Smooth muscle cell (in vitro differentiated cells): ENCODE data around the gene TMEM106B. TPM values are rescaled to one million over a fixed set of nuclear protein-coding genes. Genes with fewer than 3 reads are reported as not detected.

ENCODE experiments used
- DNase-seq: peaks from one replicate; lab custom pipeline; 2025; ENCODE audit not compliant: unreplicated experiment; lab: John Stamatoyannopoulos, UW
- H2AFZ ChIP-seq: fragments of 200-600 bp; sonication (generic); 2 replicates; pipeline ENCODE4 v1.6.0; 2016; ENCODE audit warnings: antibody characterized with exemption, low read depth, mild to moderate bottlenecking
- H3F3A ChIP-seq: fragments of 200-600 bp; sonication (generic); 2 replicates; pipeline ENCODE4 v1.6.0; 2017; ENCODE audit warnings: antibody characterized with exemption, low read depth
- H3K27ac ChIP-seq: fragments of 200-600 bp; sonication (generic); 2 replicates; pipeline ENCODE4 v1.5.1; 2016; ENCODE audit warnings: low read depth, mild to moderate bottlenecking
- H3K27me3 ChIP-seq: fragments of 200-600 bp; sonication (generic); 2 replicates; pipeline ENCODE4 v1.6.1; 2016; ENCODE audit warnings: low read depth, mild to moderate bottlenecking
- H3K36me3 ChIP-seq: fragments of 200-600 bp; sonication (generic); 2 replicates; pipeline ENCODE4 v1.5.1; 2016; ENCODE audit warnings: low read depth
- H3K4me1 ChIP-seq: fragments of 200-600 bp; sonication (generic); 2 replicates; pipeline ENCODE4 v1.5.1; 2016; ENCODE audit warnings: low read depth
- H3K4me2 ChIP-seq: fragments of 200-600 bp; sonication (generic); 2 replicates; pipeline ENCODE4 v1.6.0; 2016; ENCODE audit warnings: mild to moderate bottlenecking
- H3K4me3 ChIP-seq: fragments of 200-600 bp; sonication (generic); 2 replicates; pipeline ENCODE4 v1.5.1; 2016; ENCODE audit warnings: mild to moderate bottlenecking
- H3K79me2 ChIP-seq: fragments of 200-600 bp; sonication (generic); 2 replicates; pipeline ENCODE4 v1.6.0; 2016; ENCODE audit warnings: low read depth, mild to moderate bottlenecking
- H3K9ac ChIP-seq: fragments of 200-600 bp; sonication (generic); 2 replicates; pipeline ENCODE4 v1.6.0; 2016; ENCODE audit warnings: low read depth
- H3K9me3 ChIP-seq: fragments of 200-600 bp; sonication (generic); replicated peaks from 2 replicates; pipeline ENCODE4 v1.5.1; 2016; ENCODE audit warnings: low read depth
- H4K20me1 ChIP-seq: fragments of 200-600 bp; sonication (generic); 2 replicates; pipeline ENCODE4 v1.6.0; 2016; ENCODE audit warnings: low read depth
- CTCF ChIP-seq: fragments of 200-600 bp; sonication (generic); IDR thresholded peaks from 2 replicates; pipeline ENCODE4 v1.5.1; 2017; ENCODE audit warnings: borderline replicate concordance, mild to moderate bottlenecking, antibody characterized with exemption; ENCODE audit not compliant: insufficient read depth, poor library complexity, severe bottlenecking
- WGBS: methylation state at CpG from one replicate; pipeline ENCODE4 v1.1.7; 2016; ENCODE audit warnings: low lambda C conversion rate; 5-methylcytosine and 5-hydroxymethylcytosine counted together
- polyA plus RNA-seq: library from polyadenylated mRNA; unstranded; fragments of >200 nt; fragmentation: Nextera tagmentation; extraction: Ambion mirVana; gene quantifications from 2 replicates; pipeline ENCODE4 v1.2.1, GENCODE V29; 2016
- total RNA-seq: library from RNA; depleted of rRNA; stranded (reverse); fragments of >200 nt; gene quantifications from 2 replicates; pipeline ENCODE4 v1.2.3, GENCODE V29; 2014

TMEM106B gene
- total and polyA plus RNA-seq, 2 experiments from 2014 or later, result 27.9 to 132 TPM

DNA sequence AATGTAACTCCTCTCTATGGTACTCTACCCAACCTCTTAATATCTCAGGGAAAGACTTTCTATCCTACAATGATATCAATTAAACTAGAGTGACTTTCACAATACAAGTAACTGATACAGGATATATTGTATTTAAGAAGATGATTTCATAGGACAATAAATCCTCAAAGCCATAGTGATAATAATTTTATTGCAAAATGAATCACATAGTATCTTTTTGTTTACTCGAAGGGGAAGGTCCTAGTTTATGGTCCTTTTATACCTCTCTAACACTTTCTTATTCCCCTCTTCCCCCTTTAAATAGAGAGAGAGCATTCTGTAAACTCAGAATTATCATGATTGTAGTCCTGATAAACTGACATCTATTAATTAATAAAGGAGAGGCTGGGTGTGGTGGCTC lies 56.4 kb downstream of the TMEM106B start:
- Histone ChIP-seq H3K9me3 (no peaks in the 10 kb centered on the region), H3K4me3 (no peak overlapping the region), H3K4me2 (no peak overlapping the region), H3K4me1 (no peaks in the 10 kb centered on the region), H3K9ac (no peak overlapping the region), H4K20me1 (no peaks in the 10 kb centered on the region), H3K36me3 (no peaks in the 10 kb centered on the region), H3K79me2 (no peaks in the 10 kb centered on the region), H3F3A (no peaks in the 10 kb centered on the region), H3K27ac (no peak overlapping the region), H3K27me3 (no peaks in the 10 kb centered on the region), H2AFZ (no peak overlapping the region)
- no peak for TF ChIP-seq CTCF
- 87% methylated on average over 1 of the region's 1 CpG for WGBS
- no peak for DNase-seq

GRCh38 chr7:12269100-12269895 lies 58.2 kb downstream of the TMEM106B start:
- no peak for DNase-seq
- Histone ChIP-seq H4K20me1 (no peaks in the 10 kb centered on the region), H3K9ac (no peak overlapping the region), H3K27ac (no peak overlapping the region), H3K27me3 (no peaks in the 10 kb centered on the region), H2AFZ (no peak overlapping the region), H3K4me1 (no peaks in the 10 kb centered on the region), H3K4me2 (no peak overlapping the region), H3K36me3 (no peaks in the 10 kb centered on the region), H3K9me3 (no peaks in the 10 kb centered on the region), H3K4me3 (no peak overlapping the region), H3K79me2 (no peaks in the 10 kb centered on the region), H3F3A (no peaks in the 10 kb centered on the region)
- no peak for TF ChIP-seq CTCF
- 93% methylated on average over 9 of the region's 9 CpGs for WGBS

DNA sequence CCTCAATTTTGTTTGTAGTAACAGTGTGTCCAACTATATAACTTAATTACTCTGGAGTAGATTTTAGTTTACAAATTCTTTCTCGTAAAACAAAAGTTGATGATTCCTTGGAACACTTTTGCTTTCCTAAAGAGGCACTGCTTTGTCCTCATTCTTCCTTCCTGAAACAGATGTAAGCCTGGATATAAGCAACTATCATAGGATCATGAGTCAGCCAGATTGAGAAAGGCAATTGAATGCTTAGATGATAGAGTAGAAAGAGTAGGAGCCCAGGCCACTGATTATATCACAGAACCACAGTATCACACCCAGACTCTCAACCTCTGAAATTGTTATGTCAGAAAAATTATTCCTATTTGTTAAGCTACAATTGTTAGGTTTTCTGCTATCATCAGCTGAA lies 69.9 kb downstream of the TMEM106B start:
- Histone ChIP-seq H3F3A (no peaks in the 10 kb centered on the region), H3K4me1 (no peaks in the 10 kb centered on the region), H3K9ac (no peak overlapping the region), H3K4me3 (no peak overlapping the region), H3K27me3 (no peaks in the 10 kb centered on the region), H2AFZ (no peak overlapping the region), H3K4me2 (no peak overlapping the region), H3K9me3 (no peaks in the 10 kb centered on the region), H3K27ac (no peak overlapping the region), H4K20me1 (no peaks in the 10 kb centered on the region), H3K79me2 (no peaks in the 10 kb centered on the region), H3K36me3 (no peaks in the 10 kb centered on the region)
- no peak for DNase-seq
- WGBS, result 81% methylated on average over 1 of the region's 1 CpG
- no peak for TF ChIP-seq CTCF

DNA sequence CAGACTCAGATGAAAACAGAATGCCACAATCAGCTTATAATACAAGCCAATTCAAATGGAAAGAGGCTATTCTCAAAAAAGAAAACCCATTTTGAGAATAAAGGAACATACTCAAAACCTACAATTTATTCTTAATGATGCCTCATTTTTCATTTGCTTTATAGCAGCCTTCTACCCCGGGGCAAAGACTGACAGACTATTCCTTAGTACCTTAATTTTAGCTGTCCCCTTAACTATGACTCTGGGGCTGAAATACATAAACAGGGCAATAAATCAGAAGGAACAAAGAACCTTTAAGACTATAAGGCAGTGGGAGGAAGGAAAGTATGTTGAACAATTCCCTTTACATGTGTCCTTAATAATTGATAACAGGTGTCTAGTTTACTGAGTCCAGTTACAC lies 76.8 kb downstream of the TMEM106B start:
- H2AFZ ChIP-seq, result no peak overlapping the region
- H3K4me1 ChIP-seq, result no peaks in the 10 kb centered on the region
- no peaks in the 10 kb centered on the region for H4K20me1 ChIP-seq
- no peak for DNase-seq
- H3F3A ChIP-seq, result no peaks in the 10 kb centered on the region
- H3K9me3 ChIP-seq, result no peaks in the 10 kb centered on the region
- H3K9ac ChIP-seq, result no peak overlapping the region
- H3K4me3 ChIP-seq, result no peak overlapping the region
- no peaks in the 10 kb centered on the region for H3K27me3 ChIP-seq
- no peak overlapping the region for H3K27ac ChIP-seq
- TF ChIP-seq CTCF, result no peak
- 82% methylated on average over 1 of the region's 1 CpG for WGBS
- no peaks in the 10 kb centered on the region for H3K79me2 ChIP-seq
- no peaks in the 10 kb centered on the region for H3K36me3 ChIP-seq
- H3K4me2 ChIP-seq, result no peak overlapping the region
